ENCODE data around the gene TBC1D5.

Gene TBC1D5

GRCh38 chr3:17142516-17142915, 599.9 kb downstream of the TBC1D5 start:
- no peak overlapping the region for H3K27ac ChIP-seq (ENCODE audit: low read depth, low read length)
- H3K4me1 ChIP-seq (ENCODE audit: control insufficient read depth, low read length), result no peaks in the 10 kb centered on the region
- no peaks in the 10 kb centered on the region for H3K27me3 ChIP-seq (ENCODE audit: control insufficient read depth, low read length)
- no peaks in the 10 kb centered on the region for H3K9me3 ChIP-seq (ENCODE audit: control insufficient read depth, insufficient read depth, low read length)
- H3K79me2 ChIP-seq (ENCODE audit: control insufficient read depth, low read length), result no peaks in the 10 kb centered on the region
- no peaks in the 10 kb centered on the region for H3K36me3 ChIP-seq (ENCODE audit: control insufficient read depth, low read length)
- no peaks in the 10 kb centered on the region for H3F3A ChIP-seq (ENCODE audit: control insufficient read depth, insufficient read depth)
- H3K9me2 ChIP-seq (replicated peaks; ENCODE audit: control insufficient read depth, low read length), result no peaks in the 10 kb centered on the region
- no peaks in the 10 kb centered on the region for H4K20me1 ChIP-seq (ENCODE audit: control insufficient read depth, insufficient read depth, low read depth, low read length)
- TF ChIP-seq EZH2phosphoT487 (IDR thresholded peaks at IDR 0.05; ENCODE audit: borderline replicate concordance, low read length), result no peak
- no peak for TF ChIP-seq CTCF (IDR thresholded peaks at IDR 0.05; ENCODE audit: low read depth, low read length, poor library complexity, severe bottlenecking)
- no peak overlapping the region for H3K4me3 ChIP-seq (ENCODE audit: low read length)
- no peak overlapping the region for H3K4me2 ChIP-seq (ENCODE audit: low read length)

- no peaks in the 10 kb centered on the region for H3K36me3 ChIP-seq (ENCODE audit: control insufficient read depth, low read length)
- no peak overlapping the region for H3K4me3 ChIP-seq (ENCODE audit: low read length)
- H3K27me3 ChIP-seq (ENCODE audit: control insufficient read depth, low read length), result no peaks in the 10 kb centered on the region
- H3K79me2 ChIP-seq (ENCODE audit: control insufficient read depth, low read length), result no peaks in the 10 kb centered on the region
- H4K20me1 ChIP-seq (ENCODE audit: control insufficient read depth, insufficient read depth, low read depth, low read length), result no peaks in the 10 kb centered on the region
- H3F3A ChIP-seq (ENCODE audit: control insufficient read depth, insufficient read depth), result no peaks in the 10 kb centered on the region
- H3K4me2 ChIP-seq (ENCODE audit: low read length), result no peak overlapping the region
- TF ChIP-seq EZH2phosphoT487 (IDR thresholded peaks at IDR 0.05; ENCODE audit: borderline replicate concordance, low read length), result no peak
- TF ChIP-seq CTCF (IDR thresholded peaks at IDR 0.05; ENCODE audit: low read depth, low read length, poor library complexity, severe bottlenecking), result no peak
- H3K4me1 ChIP-seq (ENCODE audit: control insufficient read depth, low read length), result no peaks in the 10 kb centered on the region
- H3K9me3 ChIP-seq (ENCODE audit: control insufficient read depth, insufficient read depth, low read length), result no peaks in the 10 kb centered on the region
- no peaks in the 10 kb centered on the region for H3K9me2 ChIP-seq (replicated peaks; ENCODE audit: control insufficient read depth, low read length)
- no peak overlapping the region for H3K27ac ChIP-seq (ENCODE audit: low read depth, low read length)
These were observed 600.7 kb downstream of the TBC1D5 start for GRCh38 chr3:17141699-17142098.

DNA sequence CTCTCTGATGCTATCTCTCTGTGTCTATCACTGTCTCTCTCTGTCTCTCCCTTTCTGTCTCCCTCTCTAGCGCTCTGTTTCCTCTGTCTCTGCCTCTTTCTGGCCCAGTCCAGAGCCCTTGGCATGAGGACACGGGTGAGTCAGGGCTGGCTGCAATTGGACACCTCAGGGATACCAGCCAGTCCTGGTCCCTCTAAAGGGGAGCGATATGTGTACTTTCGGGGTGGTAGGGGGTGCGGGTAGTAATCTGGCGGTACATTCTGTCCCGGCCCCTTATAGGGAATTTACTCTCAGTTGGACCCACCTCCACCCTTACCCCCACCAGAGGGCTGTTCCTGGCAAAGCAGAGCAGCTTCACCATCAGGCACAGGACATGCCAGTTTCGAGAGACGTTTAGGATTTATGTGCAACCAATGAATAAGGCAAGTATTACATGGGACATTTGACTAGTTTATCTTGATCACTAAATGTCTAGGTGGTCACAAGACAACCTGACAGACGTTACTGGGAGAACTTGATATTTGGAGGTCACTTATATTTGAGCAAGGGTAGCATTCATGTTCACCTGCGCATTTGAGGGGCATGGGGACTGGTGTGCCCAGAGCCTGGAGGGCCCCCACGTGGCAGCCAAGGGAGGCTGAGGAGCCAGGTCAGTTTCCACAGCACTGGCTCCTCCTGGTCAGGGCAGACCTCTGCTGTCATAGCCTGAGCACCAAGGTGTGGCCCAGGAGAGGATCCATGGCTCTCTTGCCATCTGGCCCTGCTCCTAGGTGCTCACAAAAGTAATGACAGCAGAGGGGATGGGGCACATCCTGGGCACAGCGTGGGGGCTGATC, 601.5 kb downstream of the TBC1D5 start:
- Histone ChIP-seq H3K36me3 (ENCODE audit: control insufficient read depth, low read length) (no peaks in the 10 kb centered on the region), H3K9me2 (replicated peaks; ENCODE audit: control insufficient read depth, low read length) (no peaks in the 10 kb centered on the region), H3K4me3 (ENCODE audit: low read length) (no peak overlapping the region), H3K27ac (ENCODE audit: low read depth, low read length) (no peak overlapping the region), H3F3A (ENCODE audit: control insufficient read depth, insufficient read depth) (no peaks in the 10 kb centered on the region), H3K27me3 (ENCODE audit: control insufficient read depth, low read length) (no peaks in the 10 kb centered on the region), H3K9me3 (ENCODE audit: control insufficient read depth, insufficient read depth, low read length) (no peaks in the 10 kb centered on the region), H4K20me1 (ENCODE audit: control insufficient read depth, insufficient read depth, low read depth, low read length) (no peaks in the 10 kb centered on the region), H3K4me2 (ENCODE audit: low read length) (no peak overlapping the region), H3K79me2 (ENCODE audit: control insufficient read depth, low read length) (no peaks in the 10 kb centered on the region), H3K4me1 (ENCODE audit: control insufficient read depth, low read length) (no peaks in the 10 kb centered on the region)
- TF ChIP-seq EZH2phosphoT487 (IDR thresholded peaks at IDR 0.05; ENCODE audit: borderline replicate concordance, low read length), result no peak
- TF ChIP-seq CTCF (IDR thresholded peaks at IDR 0.05; ENCODE audit: low read depth, low read length, poor library complexity, severe bottlenecking), result peak; percentile 34
